NB4 (cell line): Measurements from ENCODE around the gene GRM8.

ENCODE experiments used
- DNase-seq: peaks from one replicate; pipeline ENCODE4 v3.0.0; 2010; ENCODE audit warnings: low read depth
- H3K4me3 ChIP-seq: one replicate; pipeline ENCODE4 v1.5.1; 2011; ENCODE audit warnings: mild to moderate bottlenecking, low read depth, low read length, moderate library complexity
- CTCF ChIP-seq: IDR thresholded peaks from one replicate; pipeline ENCODE4 v1.5.1; 2012; ENCODE audit warnings: low read depth, low read length
- MYC ChIP-seq: IDR thresholded peaks from 2 replicates; pipeline ENCODE4 v1.6.1; 2011; ENCODE audit warnings: low read depth, low read length
- POLR2A ChIP-seq: IDR thresholded peaks from 2 replicates; pipeline ENCODE4 v1.6.1; 2011; ENCODE audit warnings: mild to moderate bottlenecking; ENCODE audit not compliant: insufficient read length; ENCODE audit errors: extremely low read depth
- TF ChIP-seq, protein P1 (sequence below): IDR thresholded peaks from 2 replicates; pipeline ENCODE4 v1.6.1; 2011; ENCODE audit warnings: low read depth, low read length

Gene GRM8

GRCh38 chr7:127107601-127108007 lies 145.1 kb downstream of the GRM8 start:
- TF ChIP-seq MYC: peak; percentile 46; the same call in 1 of the 2 replicates
- no peak for TF ChIP-seq POLR2A
- TF ChIP-seq CTCF: peak; percentile 69
- TF ChIP-seq, protein P1, sequence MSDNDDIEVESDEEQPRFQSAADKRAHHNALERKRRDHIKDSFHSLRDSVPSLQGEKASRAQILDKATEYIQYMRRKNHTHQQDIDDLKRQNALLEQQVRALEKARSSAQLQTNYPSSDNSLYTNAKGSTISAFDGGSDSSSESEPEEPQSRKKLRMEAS: peak; percentile 78
- DNase-seq: peak; percentile 76

DNA sequence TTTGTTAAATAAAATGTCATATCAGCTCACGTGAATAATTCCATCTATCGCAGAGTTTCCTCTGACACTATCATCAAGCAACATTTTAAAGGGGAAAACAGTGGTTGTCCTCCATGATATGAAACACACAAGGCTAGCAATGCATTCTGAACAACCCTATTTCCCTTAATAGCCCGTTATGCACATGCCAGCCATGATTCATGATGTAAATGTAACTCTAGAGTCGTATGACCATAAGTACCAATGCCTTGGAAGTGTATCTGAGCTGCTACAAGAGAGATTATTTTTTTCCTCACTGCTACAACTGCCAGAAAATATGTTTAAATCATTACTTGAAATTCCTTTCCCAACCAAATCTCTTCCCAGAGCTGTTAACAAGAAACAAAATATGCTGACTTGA lies 159.4 kb downstream of the GRM8 start:
- no peak for DNase-seq
- TF ChIP-seq MYC: no peak
- no peak for TF ChIP-seq POLR2A
- TF ChIP-seq, protein P1: no peak
- TF ChIP-seq CTCF: no peak
- H3K4me3 ChIP-seq: no peak overlapping the region

More at GRCh38 chr7:127107601-127108007, 145.1 kb downstream of the GRM8 start:
- no peak overlapping the region for H3K4me3 ChIP-seq

DNA sequence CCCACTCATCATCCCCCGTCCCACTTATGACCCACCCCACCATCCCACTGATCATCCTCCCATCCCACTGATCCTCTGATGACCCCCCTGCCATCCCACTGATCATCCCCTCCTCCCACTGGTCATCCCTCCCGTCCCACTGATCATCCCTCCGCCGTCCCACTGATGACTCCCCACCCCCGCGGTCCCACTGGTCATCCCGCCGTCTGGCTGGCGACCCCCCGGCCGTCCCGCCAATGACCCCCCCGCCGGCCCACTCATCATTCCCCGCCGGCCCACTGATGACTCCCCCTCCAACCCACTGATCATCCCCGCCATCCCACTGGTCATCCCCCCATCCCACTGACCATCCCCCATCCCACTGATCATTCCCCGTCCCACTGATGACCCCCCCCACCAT lies 161.1 kb downstream of the GRM8 start:
- TF ChIP-seq POLR2A: no peak
- TF ChIP-seq MYC: no peak
- no peak for TF ChIP-seq CTCF
- TF ChIP-seq, protein P1: no peak
- no peak overlapping the region for H3K4me3 ChIP-seq
- no peak for DNase-seq

GRCh38 chr7:127089146-127089545 lies 163.6 kb downstream of the GRM8 start:
- TF ChIP-seq MYC (no peak), POLR2A (no peak), CTCF (no peak)
- TF ChIP-seq, protein P1: no peak
- no peak overlapping the region for H3K4me3 ChIP-seq
- DNase-seq: no peak

DNA sequence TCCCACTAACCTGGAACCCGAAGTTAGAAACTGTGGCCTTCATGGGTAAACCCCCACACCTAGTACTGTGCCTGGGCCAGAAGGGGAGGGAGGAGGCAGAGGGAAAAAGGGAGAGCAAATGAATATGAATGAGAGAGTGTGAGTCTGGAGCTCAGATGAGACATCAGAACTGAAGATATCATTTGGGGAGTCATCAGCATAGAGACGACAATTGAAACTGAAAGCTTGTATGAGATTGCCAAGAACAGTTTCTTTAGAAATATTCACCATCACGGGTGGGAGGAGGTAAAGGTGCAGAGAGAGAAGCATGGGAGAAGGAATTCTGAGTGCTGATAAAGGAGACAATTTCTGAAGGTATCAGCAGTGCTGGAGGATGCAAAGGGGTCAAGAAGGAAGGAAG lies 171.2 kb downstream of the GRM8 start:
- no peak overlapping the region for H3K4me3 ChIP-seq
- TF ChIP-seq, protein P1: no peak
- TF ChIP-seq MYC (no peak), POLR2A (no peak), CTCF (no peak)
- no peak for DNase-seq

GRCh38 chr7:127080576-127080975 lies 172.2 kb downstream of the GRM8 start:
- TF ChIP-seq POLR2A: no peak
- no peak for TF ChIP-seq CTCF
- TF ChIP-seq, protein P1: no peak
- no peak for TF ChIP-seq MYC
- H3K4me3 ChIP-seq: no peak overlapping the region
- no peak for DNase-seq
